Vein endothelial cell (primary cell): Measurements from ENCODE around the gene VPS25. TPM values are rescaled to one million over a fixed set of nuclear protein-coding genes. Genes with fewer than 3 reads are reported as not detected.

Experiments used
- small RNA-seq: library from RNA; depleted of rRNA; stranded (forward); fragments of <200 nt; gene quantifications from one replicate; pipeline ENCODE3, GENCODE V24; 2012
- total RNA-seq: library from RNA; depleted of rRNA; stranded (reverse); fragments of >200 nt; gene quantifications from 2 replicates; pipeline ENCODE4 v1.2.3, GENCODE V29; 2012

The VPS25 gene
- total RNA-seq: 46.1 and 50.1 TPM in 2 replicates

GRCh38 chr17:42773290-42774035 lies at the start of gene VPS25:
VPS25 (plus strand) TSS chr17:42773449; CDS start chr17:42773476, 27 bp downstream.

GRCh38 chr17:42744806-42745617 lies 28.2 kb upstream of the VPS25 start, which contains the start of gene EZH1:
EZH1 (minus strand) TSS chr17:42745040; CDS start chr17:42728941, 16,099 bp downstream.

GRCh38 chr17:42760652-42761581 lies 12.3 kb upstream of the VPS25 start, which contains the start of gene RAMP2:
RAMP2 (plus strand) TSS chr17:42761227; CDS start chr17:42761262, 35 bp downstream.

GRCh38 chr17:42779936-42780850 lies 6.9 kb downstream of the VPS25 start, which contains the start of gene WNK4:
WNK4 (plus strand) TSS chr17:42780610; CDS start chr17:42780699, 89 bp downstream.

GRCh38 chr17:42798383-42799380 lies 25.4 kb downstream of the VPS25 start, which contains the start of the genes CNTD1 and COA3:
CNTD1 (plus strand) TSS chr17:42798861; CDS start chr17:42799068, 207 bp downstream.
COA3 (minus strand) TSS chr17:42798704; CDS start chr17:42798681, 23 bp downstream.

Small RNAs within 50 kb of the gene (small RNA-seq; reads per million reads assigned to genes)
- gene HMGN2P15 (not detected), gene MIR6781 (0.13 reads per million)

Other genes with a start within 250 kb of the VPS25 start
- gene NAGLU, start 237.2 kb upstream of the VPS25 start, total RNA-seq: 29.7 and 31.0 TPM in 2 replicates
- 0.10 and 0.65 TPM in 2 replicates for gene HSD17B1, start 220.5 kb upstream of the VPS25 start, total RNA-seq
- gene COASY, start 211.3 kb upstream of the VPS25 start, total RNA-seq: 19.6 and 23.8 TPM in 2 replicates
- 37.2 and 37.4 TPM in 2 replicates for gene MLX, start 206.3 kb upstream of the VPS25 start, total RNA-seq
- 4.6 and 7.1 TPM in 2 replicates for gene PSMC3IP, start 195.7 kb upstream of the VPS25 start, total RNA-seq
- gene RETREG3, start 164.1 kb upstream of the VPS25 start, total RNA-seq: 62.4 and 80.3 TPM in 2 replicates
- 57.5 and 64.1 TPM in 2 replicates for gene TUBG1, start 163.8 kb upstream of the VPS25 start, total RNA-seq
- 6.1 and 9.5 TPM in 2 replicates for gene TUBG2, start 114.2 kb upstream of the VPS25 start, total RNA-seq
- gene PLEKHH3, start 96.5 kb upstream of the VPS25 start, total RNA-seq: 9.6 and 18.0 TPM in 2 replicates
- 2.1 and 2.6 TPM in 2 replicates for gene CCR10, start 91.6 kb upstream of the VPS25 start, total RNA-seq
- gene CNTNAP1, start 90.9 kb upstream of the VPS25 start, total RNA-seq: 23.8 and 30.2 TPM in 2 replicates
- gene EZH1, start 28.4 kb upstream of the VPS25 start, total RNA-seq: 18.0 and 19.2 TPM in 2 replicates
- gene RAMP2, start 12.2 kb upstream of the VPS25 start, total RNA-seq: 7.6 and 19.6 TPM in 2 replicates
- 1.3 and 2.6 TPM in 2 replicates for gene WNK4, start 7.2 kb downstream of the VPS25 start, total RNA-seq
- 43.2 and 46.4 TPM in 2 replicates for gene COA3, start 25.3 kb downstream of the VPS25 start, total RNA-seq
- gene CNTD1, start 25.4 kb downstream of the VPS25 start, total RNA-seq: under 0.01 TPM in 1 of 2 replicates, not detected in the other
- 81.2 and 86.2 TPM in 2 replicates for gene BECN1, start 50.8 kb downstream of the VPS25 start, total RNA-seq
- gene PSME3, start 59.9 kb downstream of the VPS25 start, total RNA-seq: 109 and 148 TPM in 2 replicates
- 0.65 and 1.9 TPM in 2 replicates for gene AOC2, start 71.1 kb downstream of the VPS25 start, total RNA-seq
- gene AOC3, start 77.8 kb downstream of the VPS25 start, total RNA-seq: under 0.01 TPM in 2 replicates
- gene G6PC1, start 127.3 kb downstream of the VPS25 start, total RNA-seq: not detected in 2 replicates
- 12.9 and 17.6 TPM in 2 replicates for gene AARSD1, start 191.0 kb downstream of the VPS25 start, total RNA-seq
- gene PTGES3L, start 206.6 kb downstream of the VPS25 start, total RNA-seq: 0.33 and 0.38 TPM in 2 replicates
- gene RUNDC1, start 207.1 kb downstream of the VPS25 start, total RNA-seq: 10.2 and 11.8 TPM in 2 replicates
- gene RPL27, start 225.0 kb downstream of the VPS25 start, total RNA-seq: 1,055 and 1,604 TPM in 2 replicates
- 7.8 and 10.5 TPM in 2 replicates for gene IFI35, start 233.3 kb downstream of the VPS25 start, total RNA-seq
- 345 and 356 TPM in 2 replicates for gene VAT1, start 248.9 kb downstream of the VPS25 start, total RNA-seq